Epithelial cell of proximal tubule (primary cell): ENCODE results near the gene GAK. TPM values are rescaled to one million over a fixed set of nuclear protein-coding genes. Genes with fewer than 3 reads are reported as not detected.

Experiments used
- DNase-seq: peaks from one replicate; pipeline ENCODE4 v3.0.0-alpha.2; 2011; ENCODE audit warnings: low read depth
- H3K4me3 ChIP-seq: 2 replicates; pipeline ENCODE4 v1.5.1; 2011; ENCODE audit warnings: low read depth, mild to moderate bottlenecking, low read length
- CTCF ChIP-seq: conservative IDR thresholded peaks from 2 replicates; pipeline ENCODE4 v1.5.1; 2012; ENCODE audit warnings: low read depth, mild to moderate bottlenecking, low read length
- total RNA-seq: library from RNA; depleted of rRNA; stranded (reverse); fragments of >200 nt; gene quantifications from 2 replicates; pipeline ENCODE4 v1.2.3, GENCODE V29; 2015

The GAK gene
- total RNA-seq, 1 donor from 2014 or later: 123 TPM

DNA sequence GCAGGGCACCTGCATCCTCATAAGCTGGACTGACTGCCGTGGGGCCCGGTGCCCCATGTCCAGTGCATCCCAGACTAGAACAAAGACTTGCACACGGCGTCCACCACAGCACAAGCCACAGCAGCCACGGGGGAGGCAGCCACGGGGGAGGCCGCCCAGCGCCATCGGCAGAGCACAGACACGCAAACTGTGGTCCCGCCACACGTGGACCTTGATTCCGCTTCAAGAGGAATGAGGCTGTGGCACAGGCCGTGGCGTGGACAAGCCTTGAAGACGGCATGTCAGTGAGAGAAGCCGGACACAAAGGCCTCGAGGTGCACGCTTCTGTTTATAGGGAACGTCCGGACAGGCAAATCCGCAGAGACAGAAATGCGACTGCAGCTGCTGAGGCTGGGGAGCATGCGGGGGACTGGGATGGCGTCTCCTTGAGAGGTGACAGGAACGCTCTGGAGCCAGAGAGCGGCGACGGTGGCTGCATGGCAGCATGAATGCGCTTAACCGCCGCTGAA lies 96.1 kb downstream of the GAK start:
- DNase-seq: no peak
- TF ChIP-seq CTCF: no peak
- no peak overlapping the region for H3K4me3 ChIP-seq

GRCh38 chr4:835148-836002 lies 96.7 kb downstream of the GAK start:
- H3K4me3 ChIP-seq: no peak overlapping the region
- no peak for TF ChIP-seq CTCF
- DNase-seq: no peak

GRCh38 chr4:834368-835147 lies 97.6 kb downstream of the GAK start:
- no peak for TF ChIP-seq CTCF
- no peak overlapping the region for H3K4me3 ChIP-seq
- DNase-seq: no peak

GRCh38 chr4:833731-834367 lies 98.3 kb downstream of the GAK start:
- no peak for DNase-seq
- no peak for TF ChIP-seq CTCF

DNA sequence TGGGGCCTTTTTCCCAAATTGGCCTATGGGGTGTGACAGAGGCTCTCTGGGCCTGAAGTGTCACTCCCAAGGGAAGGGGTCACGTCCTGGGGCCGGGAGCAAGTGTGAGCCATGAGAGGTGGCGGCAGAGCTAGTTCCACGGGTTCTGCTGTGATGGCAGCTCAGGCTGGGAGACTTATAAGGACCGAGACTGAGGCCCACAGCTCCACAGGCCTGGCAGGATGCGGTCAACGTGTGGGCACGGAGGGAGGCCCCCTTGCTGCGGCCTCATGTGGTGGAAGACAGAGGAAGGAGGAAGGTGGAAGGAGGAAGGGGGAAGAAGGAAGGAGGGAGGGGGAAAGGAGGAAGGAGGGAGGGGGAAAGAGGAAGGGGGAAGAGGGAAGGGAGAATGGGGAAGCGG lies 99.0 kb downstream of the GAK start:
- DNase-seq: no peak
- no peak overlapping the region for H3K4me3 ChIP-seq
- TF ChIP-seq CTCF: no peak

More at GRCh38 chr4:833731-834367, 98.3 kb downstream of the GAK start:
- H3K4me3 ChIP-seq: no peak overlapping the region

DNA sequence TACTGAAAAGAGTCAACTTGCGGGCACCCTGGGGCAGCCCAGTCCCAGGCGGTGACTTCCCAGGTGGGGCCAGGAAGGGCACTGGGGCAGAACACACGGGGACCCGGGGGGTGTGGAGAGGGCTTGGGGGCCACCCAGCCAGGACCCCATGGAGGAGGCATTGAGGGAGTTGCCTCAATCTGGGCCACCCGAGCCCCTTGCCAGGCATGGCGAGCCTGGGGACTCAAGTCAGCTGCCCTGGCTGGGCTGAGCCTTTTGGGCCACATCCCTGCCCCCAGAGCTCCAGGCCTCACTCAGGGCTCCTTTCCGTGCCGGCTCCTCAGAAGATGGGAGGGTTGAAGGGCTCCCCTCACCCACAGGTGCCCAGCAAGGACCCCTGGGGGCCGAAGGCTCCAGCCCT lies 99.6 kb downstream of the GAK start:
- no peak overlapping the region for H3K4me3 ChIP-seq
- no peak for TF ChIP-seq CTCF
- DNase-seq: no peak
